OCI-LY7 (cell line): ENCODE measurements around the gene ESRRG. TPM values are rescaled to one million over a fixed set of nuclear protein-coding genes. Genes with fewer than 3 reads are reported as not detected.

Experiments
- BruUV-seq: library from RNA; stranded (reverse); fragments of 400-500 nt; replicated peaks from 2 replicates; lab custom pipeline; 2021; lab: Mats Ljungman, UMichigan
- CTCF ChIA-PET: fragments of 300-600 bp; sonication (Branson Sonifier 250); formaldehyde crosslinking; loops from one replicate; lab custom pipeline; 2022; ENCODE audit warnings: antibody characterized with exemption; ENCODE audit not compliant: unreplicated experiment; lab: Charles Lee
- POLR2A ChIA-PET: fragments of 300-600 bp; sonication (Branson Sonifier 250); formaldehyde crosslinking; loops from one replicate; lab custom pipeline; 2022; ENCODE audit warnings: antibody characterized with exemption; lab: Charles Lee
- DNase-seq: peaks from one replicate; pipeline ENCODE4 v3.0.0-alpha.2; 2015; ENCODE audit warnings: low spot score
- H2AFZ ChIP-seq: fragments of 200-600 bp; sonication (generic), shearing (Covaris generic); 2 replicates; pipeline ENCODE4 v1.6.1; 2014; ENCODE audit warnings: mild to moderate bottlenecking, antibody characterized with exemption, low read length, moderate library complexity
- H3K27ac ChIP-seq: fragments of 200-600 bp; sonication (generic); 2 replicates; pipeline ENCODE4 v1.5.1; 2014; ENCODE audit warnings: mixed run types, low read depth, mild to moderate bottlenecking, moderate library complexity, low read length, inconsistent platforms; ENCODE audit not compliant: poor library complexity, severe bottlenecking
- H3K36me3 ChIP-seq: fragments of 200-600 bp; sonication (generic); 2 replicates; pipeline ENCODE4 v1.6.1; 2014; ENCODE audit warnings: mild to moderate bottlenecking, antibody characterized with exemption, low read length, moderate library complexity, mixed read lengths; ENCODE audit not compliant: insufficient read depth
- H3K4me1 ChIP-seq: fragments of 200-600 bp; sonication (generic); 2 replicates; pipeline ENCODE4 v1.5.1; 2014; ENCODE audit warnings: mild to moderate bottlenecking, low read length; ENCODE audit not compliant: insufficient read depth, poor library complexity, severe bottlenecking
- H3K4me2 ChIP-seq: fragments of 200-600 bp; sonication (generic); 2 replicates; pipeline ENCODE4 v1.6.1; 2014; ENCODE audit warnings: mild to moderate bottlenecking, low read length
- H3K4me3 ChIP-seq: fragments of 200-600 bp; sonication (generic); 2 replicates; pipeline ENCODE4 v1.5.1; 2014; ENCODE audit warnings: mild to moderate bottlenecking, low read depth, low read length; ENCODE audit not compliant: poor library complexity, severe bottlenecking
- H3K79me2 ChIP-seq: fragments of 200-600 bp; sonication (generic); 2 replicates; pipeline ENCODE4 v1.6.1; 2016; ENCODE audit warnings: low read depth, mild to moderate bottlenecking, low read length, moderate library complexity, mixed read lengths; ENCODE audit not compliant: insufficient read depth
- H3K9me2 ChIP-seq: fragments of 200-600 bp; sonication (generic); 2 replicates; pipeline ENCODE4 v1.6.1; 2016; ENCODE audit warnings: mild to moderate bottlenecking, low read length, mixed read lengths; ENCODE audit not compliant: insufficient read depth
- H3K9me3 ChIP-seq: fragments of 200-600 bp; sonication (generic); 2 replicates; pipeline ENCODE4 v1.6.1; 2014; ENCODE audit warnings: mild to moderate bottlenecking, mixed run types, low read length, mixed read lengths
- H4K20me1 ChIP-seq: fragments of 200-600 bp; sonication (generic); 2 replicates; pipeline ENCODE4 v1.6.1; 2014; ENCODE audit warnings: mild to moderate bottlenecking, antibody characterized with exemption, low read length, moderate library complexity, mixed read lengths; ENCODE audit not compliant: insufficient read depth
- EZH2phosphoT487 ChIP-seq: fragments of 200-600 bp; sonication (generic); IDR thresholded peaks from 2 replicates; pipeline ENCODE4 v1.6.1; 2018; ENCODE audit warnings: low read depth, borderline replicate concordance, mild to moderate bottlenecking, mixed run types, antibody characterized with exemption, low read length, moderate library complexity, mixed read lengths
- intact Hi-C: fragments of 100-400 bp; cut with micrococcal nuclease; formaldehyde crosslinking; loops from one replicate; pipeline ENCODE4 v1.10.0; 2022; ENCODE audit not compliant: unreplicated experiment
- total RNA-seq, 2 experiments: library from RNA; depleted of rRNA in 1 of 2; stranded (reverse); fragments of >200 nt in 1 of 2; shearing (Covaris generic) in 1 of 2; gene quantifications; 2 replicates each; pipeline ENCODE4 v1.2.3, GENCODE V29; 2014 to 2022
- TF ChIP-seq, protein P1 (sequence below): fragments of 200-600 bp; sonication (generic); conservative IDR thresholded peaks from 2 replicates; pipeline ENCODE4 v1.5.1; 2014; ENCODE audit warnings: mild to moderate bottlenecking, antibody characterized with exemption, low read length, moderate library complexity, mixed read lengths

ESRRG gene
- total RNA-seq, 2 experiments from 2014 or later = not detected

DNA sequence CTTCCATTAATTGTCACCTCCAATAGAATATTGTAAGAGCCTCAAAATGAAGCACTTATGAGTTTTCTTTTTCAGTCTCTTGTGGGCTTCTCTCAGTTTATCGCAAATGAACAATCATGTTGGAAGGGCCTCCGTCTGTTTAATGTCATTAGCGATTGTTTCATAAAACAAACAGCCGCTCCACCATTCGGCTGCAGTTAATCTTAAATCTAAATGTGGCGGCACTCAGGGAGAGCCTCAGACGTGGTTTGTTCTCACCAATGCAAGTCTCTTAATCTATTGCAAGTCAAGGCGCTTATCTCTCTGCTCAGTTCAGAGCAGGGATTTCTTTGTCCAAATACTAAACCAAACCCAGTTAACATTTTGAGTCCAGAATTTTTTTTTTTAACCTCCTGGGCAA is 34.9 kb upstream of the ESRRG start:
- H3K27ac ChIP-seq = no peak overlapping the region
- H3K4me3 ChIP-seq = no peak overlapping the region
- ChIA-PET POLR2A (no interaction called here), CTCF (no interaction called here)
- TF ChIP-seq EZH2phosphoT487 = no peak
- TF ChIP-seq, protein P1, sequence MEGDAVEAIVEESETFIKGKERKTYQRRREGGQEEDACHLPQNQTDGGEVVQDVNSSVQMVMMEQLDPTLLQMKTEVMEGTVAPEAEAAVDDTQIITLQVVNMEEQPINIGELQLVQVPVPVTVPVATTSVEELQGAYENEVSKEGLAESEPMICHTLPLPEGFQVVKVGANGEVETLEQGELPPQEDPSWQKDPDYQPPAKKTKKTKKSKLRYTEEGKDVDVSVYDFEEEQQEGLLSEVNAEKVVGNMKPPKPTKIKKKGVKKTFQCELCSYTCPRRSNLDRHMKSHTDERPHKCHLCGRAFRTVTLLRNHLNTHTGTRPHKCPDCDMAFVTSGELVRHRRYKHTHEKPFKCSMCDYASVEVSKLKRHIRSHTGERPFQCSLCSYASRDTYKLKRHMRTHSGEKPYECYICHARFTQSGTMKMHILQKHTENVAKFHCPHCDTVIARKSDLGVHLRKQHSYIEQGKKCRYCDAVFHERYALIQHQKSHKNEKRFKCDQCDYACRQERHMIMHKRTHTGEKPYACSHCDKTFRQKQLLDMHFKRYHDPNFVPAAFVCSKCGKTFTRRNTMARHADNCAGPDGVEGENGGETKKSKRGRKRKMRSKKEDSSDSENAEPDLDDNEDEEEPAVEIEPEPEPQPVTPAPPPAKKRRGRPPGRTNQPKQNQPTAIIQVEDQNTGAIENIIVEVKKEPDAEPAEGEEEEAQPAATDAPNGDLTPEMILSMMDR = no peak
- no TSS peak for BruUV-seq
- intact Hi-C loops = no loop called here
- no peak for DNase-seq
- no peaks in the 10 kb centered on the region for H4K20me1 ChIP-seq
- H3K4me2 ChIP-seq = no peak overlapping the region
- H3K79me2 ChIP-seq = no peaks in the 10 kb centered on the region
- no peaks in the 10 kb centered on the region for H3K9me2 ChIP-seq
- H3K36me3 ChIP-seq = no peaks in the 10 kb centered on the region
- H3K9me3 ChIP-seq = no peaks in the 10 kb centered on the region
- H2AFZ ChIP-seq = no peak overlapping the region
- no peaks in the 10 kb centered on the region for H3K4me1 ChIP-seq

- Histone ChIP-seq H3K9me3 (no peaks in the 10 kb centered on the region), H3K9me2 (no peaks in the 10 kb centered on the region), H2AFZ (no peak overlapping the region), H3K36me3 (no peaks in the 10 kb centered on the region), H3K4me2 (no peak overlapping the region), H4K20me1 (no peaks in the 10 kb centered on the region), H3K79me2 (no peaks in the 10 kb centered on the region), H3K27ac (no peak overlapping the region), H3K4me1 (no peaks in the 10 kb centered on the region), H3K4me3 (no peak overlapping the region)
- TF ChIP-seq, protein P1 = no peak
- no peak for TF ChIP-seq EZH2phosphoT487
- CTCF ChIA-PET = no interaction called here
- no peak for DNase-seq
- BruUV-seq = no TSS peak
- intact Hi-C loops = no loop called here
- POLR2A ChIA-PET = no interaction called here
Measured at GRCh38 chr1:216757110-216757509, 33.9 kb upstream of the ESRRG start.

DNA sequence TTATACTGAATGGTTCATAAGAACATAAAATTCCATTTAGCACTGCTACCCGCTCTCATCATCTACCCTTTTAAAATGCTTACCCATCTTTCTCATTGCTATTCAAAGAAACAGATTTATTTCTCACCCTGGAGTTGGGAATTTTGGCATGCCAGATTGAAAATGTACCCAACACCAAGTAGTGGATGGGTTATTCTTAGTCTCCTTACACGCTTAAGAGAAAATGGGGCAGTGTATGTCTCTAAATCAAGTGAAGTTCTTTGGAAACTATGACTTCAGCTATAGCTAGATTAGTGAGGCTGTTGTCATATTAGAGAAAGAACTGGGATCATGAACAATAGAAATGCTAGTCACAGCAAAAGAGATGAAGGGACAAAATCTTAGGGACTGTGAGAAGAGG is 27.7 kb upstream of the ESRRG start:
- Histone ChIP-seq H2AFZ (no peak overlapping the region), H4K20me1 (no peaks in the 10 kb centered on the region), H3K4me2 (no peak overlapping the region), H3K9me2 (no peaks in the 10 kb centered on the region), H3K9me3 (no peaks in the 10 kb centered on the region), H3K4me1 (no peaks in the 10 kb centered on the region), H3K27ac (no peak overlapping the region), H3K36me3 (no peaks in the 10 kb centered on the region), H3K79me2 (no peaks in the 10 kb centered on the region), H3K4me3 (no peak overlapping the region)
- POLR2A ChIA-PET = interaction anchor here (0.8 kb wide), 1 partner anchor 51 kb away, joined by 3 read pairs; no protein-coding TSS in a partner anchor
- CTCF ChIA-PET = no interaction called here
- BruUV-seq = no TSS peak
- TF ChIP-seq, protein P1 = no peak
- no peak for TF ChIP-seq EZH2phosphoT487
- no peak for DNase-seq
- intact Hi-C loops = no loop called here
